ENCODE results near the gene SNU13. TPM values are rescaled to one million over a fixed set of nuclear protein-coding genes. Genes with fewer than 3 reads are reported as not detected.
A peak's percentile ranks its signal among the peaks of the same experiment; 100 is the strongest.
"Not testable (repeated sequence)": the region's sequence is repeated elsewhere in the genome, so short reads cannot be mapped to it uniquely, and the experiment has no call there.

Gene SNU13
- total RNA-seq, 5 donors from 2014 or later (not counting 1 experiment from before 2014, with no cell fraction given), result 108 to 145 (median 122) TPM

DNA sequence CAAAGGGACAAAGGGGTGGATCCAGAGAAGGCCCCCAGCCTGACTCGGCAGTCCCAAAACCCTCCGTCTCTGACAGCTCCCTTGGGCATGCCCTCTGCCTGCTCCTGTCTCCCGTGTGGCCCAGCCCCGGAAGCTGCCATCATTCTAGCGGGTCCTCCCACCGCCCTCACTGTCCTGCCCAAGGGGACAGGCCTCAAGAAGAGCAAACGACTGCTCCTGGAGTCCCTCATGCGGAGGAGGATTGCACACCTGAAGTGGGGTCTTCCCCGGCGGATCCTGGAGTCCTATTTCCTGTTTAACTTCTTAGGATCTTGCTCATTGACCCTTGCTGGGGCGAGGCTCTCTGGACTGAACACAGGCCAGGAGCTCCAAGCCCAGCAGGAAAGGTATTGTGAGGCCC is 8.0 kb upstream of the SNU13 start:
- WGBS (ENCODE audit: insufficient coverage), result 80% methylated on average over 11 of the region's 11 CpGs
- peaks cover 11 to 14% (median 13%) of the 10 kb centered on the region in 3 donors for H3K4me1 Mint-ChIP-seq

DNA sequence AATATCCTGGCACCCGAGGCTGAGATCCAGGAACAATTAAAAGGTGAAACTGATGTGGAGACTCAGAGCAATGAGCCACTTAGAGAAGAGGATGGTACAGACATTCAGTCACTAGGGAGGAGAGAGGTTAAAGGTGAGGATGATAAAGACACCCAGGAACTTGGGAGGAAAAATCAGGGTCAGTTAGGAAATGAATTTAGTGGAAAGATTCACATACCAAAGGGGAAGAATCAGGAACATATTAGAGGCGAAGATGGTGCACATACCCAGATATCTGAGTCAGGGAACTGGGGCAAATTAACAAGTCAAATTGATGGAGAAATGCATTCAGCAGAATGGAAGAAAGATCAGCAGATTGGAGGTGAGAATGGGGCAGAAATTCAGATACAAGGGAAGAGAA is 6.5 kb upstream of the SNU13 start:
- Histone ChIP-seq H3K27ac (ENCODE audit: low read length) (no peak overlapping the region), H3K27me3 (replicated peaks in 1 of 2; ENCODE audit: control insufficient read depth in 2 of 2, extremely low read depth in 1 of 2, insufficient read depth in 2 of 2, low read length in 1 of 2) (no peaks in the 10 kb centered on the region), H3K36me3 (ENCODE audit: control insufficient read depth in 2 of 2, extremely low read depth in 1 of 2, insufficient read depth in 1 of 2, low read length in 1 of 2) (peaks cover 11 to 18% of the 10 kb centered on the region in 2 donors), H3K4me3 (ENCODE audit: control insufficient read depth in 1 of 2, extremely low read depth in 1 of 2, low read length in 1 of 2) (no peak overlapping the region), H3K9me3 (no peaks in the 10 kb centered on the region), H3K4me1 (ENCODE audit: control insufficient read depth in 1 of 2, extremely low read depth in 1 of 2, insufficient read depth in 2 of 2, low read length in 2 of 2) (peaks cover 2 to 19% of the 10 kb centered on the region in 2 experiments)
- H3K4me3 Mint-ChIP-seq, result no peak overlapping the region
- ATAC-seq (replicated peaks in 1 of 4) (no peak), DNase-seq (no peak)
- H3K4me1 Mint-ChIP-seq, result peaks cover 14 to 19% (median 15%) of the 10 kb centered on the region in 3 donors
- CTCF ChIA-PET, result no interaction called here
- POLR2A ChIA-PET, result no interaction called here
- no peak overlapping the region for H3K27ac Mint-ChIP-seq
- WGBS (ENCODE audit: insufficient coverage), result 94% methylated on average over 2 of the region's 2 CpGs
- no peaks in the 10 kb centered on the region for H3K9me3 Mint-ChIP-seq
- H3K36me3 Mint-ChIP-seq, result no peaks in the 10 kb centered on the region
- peaks cover 0 to 1% of the 10 kb centered on the region in 2 donors for H3K27me3 Mint-ChIP-seq

More for the DNA sequence above, 8.0 kb upstream of the SNU13 start:
- peaks cover 0 to 1% of the 10 kb centered on the region in 2 donors for H3K27me3 Mint-ChIP-seq
- CTCF ChIA-PET, result interaction anchor here (0.6 to 3.7 kb wide), 16 partner anchors 8 to 673 kb away, joined by 3 to 21 read pairs (median 5); partner anchors contain the start of genes CCDC134 (in 1 of the 2), CENPM (in 1 of the 2) and SNU13 (in 1 of the 2)
- H3K4me3 ChIP-seq (ENCODE audit: control insufficient read depth in 1 of 2, extremely low read depth in 1 of 2, low read length in 1 of 2), result no peak overlapping the region
- peak in 1 of 4 experiments; percentile 4 for ATAC-seq (replicated peaks in 1 of 4)
- peak overlapping the region; percentile 77 to 80 for H3K27ac Mint-ChIP-seq
- peak overlapping the region; percentile 35 for H3K27ac ChIP-seq (ENCODE audit: low read length)
- no peaks in the 10 kb centered on the region for H3K36me3 Mint-ChIP-seq
- peak overlapping the region in 2 of 3 donors; percentile 64 to 70 for H3K4me3 Mint-ChIP-seq
- DNase-seq, result no peak
- H3K9me3 ChIP-seq, result no peaks in the 10 kb centered on the region
- H3K4me1 ChIP-seq (ENCODE audit: control insufficient read depth in 1 of 2, extremely low read depth in 1 of 2, insufficient read depth in 2 of 2, low read length in 2 of 2), result peaks cover 2 to 19% of the 10 kb centered on the region in 2 experiments
- H3K9me3 Mint-ChIP-seq, result no peaks in the 10 kb centered on the region
- no peaks in the 10 kb centered on the region for H3K27me3 ChIP-seq (replicated peaks in 1 of 2; ENCODE audit: control insufficient read depth in 2 of 2, extremely low read depth in 1 of 2, insufficient read depth in 2 of 2, low read length in 1 of 2)
- peaks cover 11 to 14% of the 10 kb centered on the region in 2 donors for H3K36me3 ChIP-seq (ENCODE audit: control insufficient read depth in 2 of 2, extremely low read depth in 1 of 2, insufficient read depth in 1 of 2, low read length in 1 of 2)
- POLR2A ChIA-PET, result interaction anchor here in 1 of 2 donors (0.8 kb wide), 1 partner anchor 98 kb away, joined by 3 read pairs; no protein-coding TSS in a partner anchor

DNA sequence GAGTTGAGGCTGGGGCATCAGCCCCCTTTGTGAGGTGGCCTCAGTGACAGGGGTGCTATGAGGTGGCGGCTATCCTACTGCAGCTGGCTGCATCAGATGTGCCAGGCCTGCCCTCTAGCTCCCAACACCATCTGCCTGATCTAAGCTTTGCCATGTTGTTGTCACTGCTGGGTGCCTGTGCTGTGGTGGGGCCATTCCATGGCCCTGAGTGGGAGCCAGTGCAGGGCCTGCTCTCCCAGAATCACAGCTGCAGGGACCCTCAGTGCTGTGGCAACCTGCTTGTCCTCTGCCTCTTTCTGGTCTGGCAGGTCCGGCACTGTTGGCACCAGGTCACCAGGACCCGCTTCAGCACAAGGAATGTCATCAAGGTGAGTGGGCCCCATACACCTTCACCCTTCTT is 1.8 kb upstream of the SNU13 start:
- ChIA-PET CTCF (interaction anchor here in 1 of 2 donors (0.9 kb wide), 1 partner anchor 250 kb away, joined by 3 read pairs; no protein-coding TSS in a partner anchor), POLR2A (no interaction called here)
- no peaks in the 10 kb centered on the region for H3K27me3 ChIP-seq (replicated peaks in 1 of 2; ENCODE audit: control insufficient read depth in 2 of 2, extremely low read depth in 1 of 2, insufficient read depth in 2 of 2, low read length in 1 of 2)
- H3K36me3 ChIP-seq (ENCODE audit: control insufficient read depth in 2 of 2, extremely low read depth in 1 of 2, insufficient read depth in 1 of 2, low read length in 1 of 2), result peaks cover 11 to 18% of the 10 kb centered on the region in 2 donors
- H3K27ac Mint-ChIP-seq, result peak overlapping the region; percentile 79 to 98
- no peaks in the 10 kb centered on the region for H3K27me3 Mint-ChIP-seq
- peak overlapping the region; percentile 91 to 97 (median 96) for H3K4me3 Mint-ChIP-seq
- no peaks in the 10 kb centered on the region for H3K36me3 Mint-ChIP-seq
- no peak overlapping the region for H3K4me3 ChIP-seq (ENCODE audit: control insufficient read depth in 1 of 2, extremely low read depth in 1 of 2, low read length in 1 of 2)
- no peaks in the 10 kb centered on the region for H3K9me3 Mint-ChIP-seq
- peaks cover 9 to 36% of the 10 kb centered on the region in 2 experiments for H3K4me1 ChIP-seq (ENCODE audit: control insufficient read depth in 1 of 2, extremely low read depth in 1 of 2, insufficient read depth in 2 of 2, low read length in 2 of 2)
- DNase-seq, result no peak
- no peaks in the 10 kb centered on the region for H3K9me3 ChIP-seq
- 100% methylated on average over 2 of the region's 3 CpGs for WGBS (ENCODE audit: insufficient coverage)
- peak overlapping the region; percentile 29 for H3K27ac ChIP-seq (ENCODE audit: low read length)
- H3K4me1 Mint-ChIP-seq, result peaks cover 29 to 35% (median 32%) of the 10 kb centered on the region in 3 donors
- no peak for ATAC-seq (replicated peaks in 1 of 4)

DNA sequence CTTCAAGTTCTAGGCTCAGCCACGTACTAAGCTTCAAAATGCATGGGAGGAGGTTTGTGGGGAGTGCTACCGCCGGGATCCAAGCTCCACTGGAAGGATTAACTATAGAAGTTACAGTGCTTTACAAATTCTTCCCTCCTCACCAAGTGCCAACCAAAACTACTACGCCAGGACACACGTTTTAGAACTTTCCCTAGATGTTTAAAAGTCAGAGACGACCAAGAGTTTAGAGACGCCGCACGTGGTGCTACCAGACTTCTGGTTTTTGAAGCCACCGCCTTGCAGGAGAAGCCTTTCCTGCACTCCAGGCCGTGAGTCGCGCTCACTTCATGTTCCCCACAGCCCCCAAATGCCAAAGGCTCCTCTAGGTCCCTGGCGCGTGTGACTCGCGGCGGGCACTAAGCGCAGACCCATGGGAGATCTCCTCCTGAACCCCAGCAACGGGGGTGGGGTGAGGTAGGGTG is 734 bp downstream of the SNU13 start:
- 0% methylated on average over 7 of the region's 20 CpGs for WGBS (ENCODE audit: insufficient coverage)
- Histone ChIP-seq H3K4me3 (ENCODE audit: control insufficient read depth in 1 of 2, extremely low read depth in 1 of 2, low read length in 1 of 2) (peak overlapping the region; percentile 99 to 100), H3K36me3 (ENCODE audit: control insufficient read depth in 2 of 2, extremely low read depth in 1 of 2, insufficient read depth in 1 of 2, low read length in 1 of 2) (peaks cover 0 to 4% of the 10 kb centered on the region in 2 donors), H3K4me1 (ENCODE audit: control insufficient read depth in 1 of 2, extremely low read depth in 1 of 2, insufficient read depth in 2 of 2, low read length in 2 of 2) (peaks cover 9 to 41% of the 10 kb centered on the region in 2 experiments), H3K27ac (ENCODE audit: low read length) (peak overlapping the region; percentile 99), H3K27me3 (replicated peaks in 1 of 2; ENCODE audit: control insufficient read depth in 2 of 2, extremely low read depth in 1 of 2, insufficient read depth in 2 of 2, low read length in 1 of 2) (no peaks in the 10 kb centered on the region), H3K9me3 (no peaks in the 10 kb centered on the region)
- H3K27me3 Mint-ChIP-seq, result no peaks in the 10 kb centered on the region
- peaks cover 36 to 45% (median 39%) of the 10 kb centered on the region in 3 donors for H3K4me1 Mint-ChIP-seq
- no peaks in the 10 kb centered on the region for H3K9me3 Mint-ChIP-seq
- peak overlapping the region; percentile 94 to 98 for H3K27ac Mint-ChIP-seq
- ATAC-seq (replicated peaks in 1 of 4), result peak; percentile 5 to 18 (median 11)
- POLR2A ChIA-PET, result interaction anchor here (0.8 to 1.0 kb wide), 2 partner anchors 13 to 253 kb away, joined by 3 to 4 read pairs; no protein-coding TSS in a partner anchor
- peak overlapping the region; percentile 91 to 97 (median 96) for H3K4me3 Mint-ChIP-seq
- peak in 7 of 35 experiments; percentile 4 to 41 (median 14) for DNase-seq
- CTCF ChIA-PET, result interaction anchor here in 1 of 2 donors (1.0 to 2.5 kb wide), 4 partner anchors 9 to 253 kb away, joined by 3 to 12 read pairs (median 4); no protein-coding TSS in a partner anchor
- no peaks in the 10 kb centered on the region for H3K36me3 Mint-ChIP-seq

DNA sequence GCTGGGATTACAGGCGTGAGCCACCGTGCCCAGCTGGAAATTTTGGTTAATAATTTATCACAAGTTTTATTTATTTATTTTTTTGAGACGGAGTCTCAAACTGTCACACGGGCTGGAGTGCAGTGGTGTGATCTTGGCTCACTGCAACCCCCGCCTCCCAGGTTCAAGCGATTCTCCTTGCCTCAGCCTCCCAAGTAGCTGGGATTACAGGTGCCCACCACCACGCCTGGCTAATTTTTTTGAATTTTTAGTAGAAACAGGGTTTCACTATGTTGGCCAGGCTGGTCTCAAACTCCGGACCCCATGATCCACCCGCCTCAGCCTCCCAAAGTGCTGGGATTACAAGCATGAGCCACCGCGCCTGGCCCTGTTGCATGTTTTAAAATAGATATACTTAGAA is 1.8 kb downstream of the SNU13 start:
- H3K27ac ChIP-seq (ENCODE audit: low read length); DNase-seq; H3K9me3 ChIP-seq; H3K4me3 ChIP-seq (ENCODE audit: control insufficient read depth in 1 of 2, extremely low read depth in 1 of 2, low read length in 1 of 2); ATAC-seq (replicated peaks in 1 of 4); H3K36me3 ChIP-seq (ENCODE audit: control insufficient read depth in 2 of 2, extremely low read depth in 1 of 2, insufficient read depth in 1 of 2, low read length in 1 of 2); H3K27me3 Mint-ChIP-seq; H3K9me3 Mint-ChIP-seq; H3K36me3 Mint-ChIP-seq; H3K27me3 ChIP-seq (replicated peaks in 1 of 2; ENCODE audit: control insufficient read depth in 2 of 2, extremely low read depth in 1 of 2, insufficient read depth in 2 of 2, low read length in 1 of 2): not testable (repeated sequence)
- WGBS (ENCODE audit: insufficient coverage), result 88% methylated on average over 4 of the region's 11 CpGs
- ChIA-PET CTCF (interaction anchor here in 1 of 2 donors (0.7 to 2.5 kb wide), 2 partner anchors 12 to 20 kb away, joined by 4 to 12 read pairs; partner anchors contain the start of gene MEI1), POLR2A (interaction anchor here (0.5 to 1.0 kb wide), 2 partner anchors 12 to 344 kb away, joined by 3 read pairs; no protein-coding TSS in a partner anchor)
- peak overlapping the region; percentile 91 to 97 (median 96) for H3K4me3 Mint-ChIP-seq
- peaks cover 42 to 51% (median 46%) of the 10 kb centered on the region in 3 donors for H3K4me1 Mint-ChIP-seq
- peaks cover 9 to 46% of the 10 kb centered on the region in 2 experiments for H3K4me1 ChIP-seq (ENCODE audit: control insufficient read depth in 1 of 2, extremely low read depth in 1 of 2, insufficient read depth in 2 of 2, low read length in 2 of 2)
- peak overlapping the region in 1 of 2 donors; percentile 94 for H3K27ac Mint-ChIP-seq

DNA sequence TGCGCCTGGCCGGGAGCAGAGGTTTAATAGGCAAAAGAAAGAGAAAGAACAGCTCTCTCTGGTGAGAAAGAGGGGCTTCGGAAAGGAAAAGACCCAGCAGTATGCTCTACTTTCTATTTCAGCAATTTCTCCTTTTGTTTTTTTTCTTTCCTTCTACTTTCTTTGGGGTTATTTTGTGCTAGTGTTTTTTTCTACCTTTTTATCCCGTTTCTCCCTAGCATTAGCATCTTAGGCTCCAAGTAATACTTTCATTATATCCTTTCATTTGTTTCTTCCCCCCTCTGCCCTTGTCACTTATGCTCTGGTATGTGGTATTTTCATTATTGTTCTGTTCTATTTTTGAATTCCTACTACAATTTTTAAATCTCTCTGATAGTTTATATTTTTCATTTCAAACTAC is 4.5 kb downstream of the SNU13 start:
- Histone ChIP-seq H3K27me3 (replicated peaks in 1 of 2; ENCODE audit: control insufficient read depth in 2 of 2, extremely low read depth in 1 of 2, insufficient read depth in 2 of 2, low read length in 1 of 2) (no peaks in the 10 kb centered on the region), H3K36me3 (ENCODE audit: control insufficient read depth in 2 of 2, extremely low read depth in 1 of 2, insufficient read depth in 1 of 2, low read length in 1 of 2) (peaks cover 0 to 22% of the 10 kb centered on the region in 2 donors), H3K27ac (ENCODE audit: low read length) (peak overlapping the region; percentile 14), H3K4me3 (ENCODE audit: control insufficient read depth in 1 of 2, extremely low read depth in 1 of 2, low read length in 1 of 2) (no peak overlapping the region), H3K9me3 (no peaks in the 10 kb centered on the region), H3K4me1 (ENCODE audit: control insufficient read depth in 1 of 2, extremely low read depth in 1 of 2, insufficient read depth in 2 of 2, low read length in 2 of 2) (peaks cover 9 to 42% of the 10 kb centered on the region in 2 experiments)
- Mint-ChIP-seq H3K4me1 (peaks cover 50 to 56% (median 51%) of the 10 kb centered on the region in 3 donors), H3K4me3 (no peak overlapping the region), H3K27ac (no peak overlapping the region), H3K27me3 (no peaks in the 10 kb centered on the region), H3K9me3 (no peaks in the 10 kb centered on the region), H3K36me3 (peaks cover 14% of the 10 kb centered on the region)
- no CpG with 5 or more reads among the region's 4 CpGs for WGBS (ENCODE audit: insufficient coverage)
- ATAC-seq (replicated peaks in 1 of 4) (no peak), DNase-seq (no peak)
- ChIA-PET POLR2A (no interaction called here), CTCF (no interaction called here)

All from T-cell (primary cell).